Measurements from ENCODE around the gene ACTN4.

ACTN4 gene

DNA sequence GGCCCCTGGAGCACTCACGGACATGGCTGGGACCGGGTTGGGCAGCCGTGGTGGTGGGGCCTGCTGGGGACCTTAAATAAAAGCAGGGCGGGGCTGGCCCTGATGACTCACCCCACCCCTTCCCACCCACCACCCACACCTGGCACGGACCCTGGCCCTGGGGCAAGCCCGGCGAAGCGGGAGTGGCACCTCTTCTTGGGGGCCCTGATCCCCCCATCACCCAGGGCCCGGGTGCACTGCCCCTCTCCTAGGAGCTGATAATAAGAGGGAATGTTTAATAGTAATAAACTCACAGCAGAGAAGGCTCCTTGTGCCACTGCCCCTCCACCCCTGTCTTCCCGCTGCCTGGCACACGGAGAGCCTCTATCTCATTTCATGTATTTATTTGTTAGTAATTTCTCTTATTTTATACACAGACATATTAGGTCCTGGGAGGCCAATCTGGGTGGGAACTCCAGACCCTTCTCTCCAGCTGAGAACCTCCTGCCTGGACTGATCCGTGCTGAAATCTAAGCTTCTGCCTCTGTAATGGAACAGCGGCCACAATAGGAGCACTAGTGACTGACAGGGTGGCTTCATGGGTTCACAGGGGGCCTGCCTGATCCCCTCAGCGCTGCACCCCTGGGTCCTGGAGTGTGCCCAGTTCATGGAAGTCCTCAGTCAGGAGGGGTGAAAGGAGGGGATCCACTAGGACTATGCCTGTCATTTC lies 126.2 kb downstream of the ACTN4 start, which contains the start of gene LGALS7:
Gene LGALS7, minus strand, starts transcription at position 49 of the 709 bp plus-strand sequence. Its CDS starts 25 bp downstream, at position 24.
- no peak for DNase-seq (ENCODE audit: low read depth)
- no peak within 1 kb of the TSS for H3K4me3 ChIP-seq (ENCODE audit: low read depth, low read length)

DNA sequence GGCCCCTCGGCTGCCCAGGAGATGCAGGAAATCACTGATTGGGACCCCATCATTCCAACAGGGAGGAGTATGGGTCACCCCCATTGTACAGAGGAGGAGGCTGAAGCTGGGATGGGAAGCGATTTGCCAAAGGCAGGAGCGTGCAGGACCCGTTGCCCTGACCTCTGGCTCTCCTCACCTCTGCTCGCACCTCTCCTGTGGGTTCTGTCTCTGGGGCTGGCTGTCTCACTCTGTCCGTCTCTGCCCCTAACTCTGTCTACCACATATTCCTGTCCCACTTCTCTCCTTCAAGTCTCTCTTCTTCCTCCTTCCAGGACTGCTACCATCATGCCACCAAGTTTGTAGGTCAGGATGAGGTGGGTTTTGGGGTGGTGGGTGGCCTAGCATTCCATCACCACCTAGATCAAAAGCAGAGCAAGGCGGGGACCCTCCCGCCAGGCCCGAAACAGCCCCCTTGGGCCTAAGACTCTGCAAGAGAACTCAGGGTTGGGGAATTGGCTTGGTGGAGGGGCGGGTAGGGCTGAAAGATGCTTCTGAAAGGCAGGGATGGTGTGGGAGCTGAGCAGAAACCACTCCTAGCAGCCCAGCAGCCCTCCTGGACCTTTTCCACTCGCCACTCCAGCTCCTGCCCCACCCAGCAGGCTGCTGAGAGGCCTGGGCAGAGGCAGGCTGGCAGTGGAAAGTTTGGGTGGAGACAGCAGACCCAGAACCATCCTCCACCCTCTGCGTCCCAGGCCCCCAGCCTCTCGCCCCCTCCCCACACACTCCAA lies 126.9 kb downstream of the ACTN4 start:
- no peak for DNase-seq (ENCODE audit: low read depth)
- no peak overlapping the region for H3K4me3 ChIP-seq (ENCODE audit: low read depth, low read length)

GRCh38 chr19:38778733-38779132 lies 131.3 kb downstream of the ACTN4 start:
- no peak overlapping the region for H3K4me3 ChIP-seq (ENCODE audit: low read depth, low read length)
- no peak for DNase-seq (ENCODE audit: low read depth)

- no peak overlapping the region for H3K4me3 ChIP-seq (ENCODE audit: low read depth, low read length)
- DNase-seq (ENCODE audit: low read depth), result no peak
These were observed 133.0 kb downstream of the ACTN4 start for GRCh38 chr19:38780443-38780842.

GRCh38 chr19:38781058-38781457 lies 133.6 kb downstream of the ACTN4 start:
- DNase-seq (ENCODE audit: low read depth), result no peak
- no peak overlapping the region for H3K4me3 ChIP-seq (ENCODE audit: low read depth, low read length)
